HG03103 (cell line): Measurements from ENCODE around the gene POU5F1.

Experiments used
- ATAC-seq: cut with Tn5 transposase; IDR thresholded peaks from one replicate; pipeline ENCODE4 v1.9.1; 2021; ENCODE audit warnings: low read depth; ENCODE audit not compliant: unreplicated experiment

POU5F1 gene

GRCh38 chr6:31144296-31144969, 26.0 kb downstream of the POU5F1 start:
- ATAC-seq = no peak

GRCh38 chr6:31143148-31143547, 27.3 kb downstream of the POU5F1 start:
- no peak for ATAC-seq

DNA sequence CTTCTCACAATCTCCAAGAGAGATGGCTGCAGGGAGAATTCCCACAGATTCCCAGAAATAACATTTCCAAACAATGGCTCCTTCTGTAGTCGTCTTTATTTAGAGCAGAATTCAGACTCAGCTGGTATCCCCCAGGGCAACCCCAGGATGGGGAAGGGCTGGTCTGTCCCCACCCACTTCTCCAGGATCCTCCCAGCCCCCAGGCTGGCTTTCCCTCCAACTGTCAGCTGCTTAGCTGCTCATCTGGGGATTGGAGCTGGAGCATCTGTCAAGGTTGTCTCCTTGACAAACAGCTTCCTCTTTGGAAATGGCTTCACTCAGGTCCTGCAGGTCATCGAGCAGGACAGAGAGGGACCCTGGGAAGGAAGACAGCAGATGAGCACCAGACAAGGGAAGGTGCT, 28.1 kb downstream of the POU5F1 start:
- no peak for ATAC-seq

DNA sequence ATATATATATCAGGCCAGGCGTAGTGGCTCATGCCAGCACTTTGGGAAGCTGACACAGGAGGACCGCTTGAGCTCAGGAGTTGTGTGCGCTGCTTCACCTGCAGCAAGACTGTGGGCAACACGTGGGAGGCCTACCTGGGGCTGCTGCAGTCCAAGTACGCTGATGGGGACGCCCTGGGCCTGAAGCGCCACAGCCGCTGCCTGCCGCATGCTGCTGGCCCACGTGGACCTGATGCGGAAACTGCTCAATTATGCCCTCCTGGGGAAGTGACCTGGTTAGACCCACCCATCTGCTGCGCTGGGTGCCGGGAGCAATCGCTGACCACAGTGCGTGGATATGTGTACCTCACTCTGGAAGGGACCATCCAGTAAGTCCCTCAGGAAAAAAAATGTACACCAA, 29.8 kb downstream of the POU5F1 start:
- ATAC-seq = no peak

- no peak for ATAC-seq
Measured at GRCh38 chr6:31139599-31139998, 30.9 kb downstream of the POU5F1 start.

DNA sequence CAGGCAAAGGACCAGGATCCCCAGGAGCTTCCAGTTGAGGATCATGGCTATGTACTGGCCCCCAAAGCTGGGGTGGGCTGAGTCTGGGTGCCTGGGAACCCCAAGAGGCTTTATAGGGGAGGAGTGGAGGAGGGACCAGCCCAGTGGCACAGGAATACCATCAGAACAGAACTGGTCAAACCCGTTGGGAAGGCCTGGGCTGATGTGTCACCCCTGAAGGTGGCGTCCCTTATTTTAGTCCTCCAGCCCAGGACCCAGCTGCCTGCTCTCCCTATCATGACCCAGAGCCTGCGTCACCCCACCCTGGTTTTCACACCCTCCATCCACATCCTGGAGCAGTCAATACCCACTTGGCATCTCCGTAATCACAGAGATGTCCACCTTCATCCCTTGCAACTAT, 31.5 kb downstream of the POU5F1 start, which contains the start of gene PSORS1C2:
Gene PSORS1C2, minus strand, starts transcription at position 85 of the 400 bp plus-strand sequence. Its CDS starts 40 bp downstream, at position 45.
- no peak for ATAC-seq

DNA sequence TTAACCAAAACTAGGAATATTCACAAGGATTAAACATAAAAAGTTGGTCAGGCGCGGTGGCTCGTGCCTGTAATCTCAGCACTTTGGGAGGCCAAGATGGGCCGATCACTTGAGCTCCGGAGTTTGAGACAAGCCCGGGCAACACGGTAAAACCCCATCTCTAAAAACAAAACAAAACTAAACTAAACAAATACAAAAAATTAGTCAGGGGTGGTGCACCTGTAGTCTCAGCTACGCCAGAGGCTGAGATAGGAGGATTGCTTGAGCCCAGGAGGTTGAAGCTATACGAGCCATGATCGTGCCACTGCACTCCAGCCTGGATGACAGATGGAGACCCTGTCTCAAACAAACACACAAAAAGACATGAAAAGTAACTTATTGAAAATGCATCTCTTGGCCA, 34.8 kb downstream of the POU5F1 start:
- ATAC-seq = no peak

DNA sequence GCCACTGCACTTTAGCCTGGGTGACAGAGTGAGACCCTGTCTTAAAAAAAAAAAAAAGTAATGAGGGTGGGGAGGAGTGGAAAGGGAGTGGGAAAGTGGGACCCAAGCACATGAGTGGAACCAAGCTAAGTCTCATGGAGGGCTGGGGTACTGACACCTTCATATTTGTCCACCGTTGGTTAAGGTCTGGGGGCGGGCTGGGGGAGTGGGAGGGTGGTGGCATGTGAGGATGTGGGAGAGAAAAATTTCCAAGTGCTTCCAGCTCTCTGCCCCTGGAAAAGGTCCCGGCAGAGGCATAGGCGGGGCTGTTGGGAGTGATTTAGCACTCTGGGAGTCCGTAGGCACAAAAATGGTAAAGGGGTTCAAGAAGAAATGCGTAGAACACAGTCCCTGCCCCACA, 37.7 kb downstream of the POU5F1 start:
- no peak for ATAC-seq

DNA sequence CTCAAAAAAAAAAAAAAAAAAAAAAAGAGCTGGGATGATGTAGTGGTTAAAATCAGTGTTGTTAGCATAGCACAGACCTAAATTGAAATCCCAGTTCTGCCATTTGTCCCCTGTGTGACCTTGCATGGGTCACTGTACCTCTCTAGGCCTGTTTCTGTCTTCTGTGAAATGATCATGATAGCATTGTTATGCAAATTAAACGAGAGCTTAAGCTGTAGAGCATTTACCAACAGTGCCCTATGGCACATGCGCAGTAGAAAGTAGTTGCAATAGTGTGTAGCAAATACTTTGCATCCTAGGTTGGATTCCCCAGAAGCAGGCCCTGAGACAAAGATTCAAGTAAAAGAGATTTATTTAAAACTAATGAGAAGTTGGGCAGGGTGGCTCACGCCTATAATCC, 38.9 kb downstream of the POU5F1 start:
- ATAC-seq = no peak

GRCh38 chr6:31130751-31131150, 39.7 kb downstream of the POU5F1 start:
- ATAC-seq = no peak

DNA sequence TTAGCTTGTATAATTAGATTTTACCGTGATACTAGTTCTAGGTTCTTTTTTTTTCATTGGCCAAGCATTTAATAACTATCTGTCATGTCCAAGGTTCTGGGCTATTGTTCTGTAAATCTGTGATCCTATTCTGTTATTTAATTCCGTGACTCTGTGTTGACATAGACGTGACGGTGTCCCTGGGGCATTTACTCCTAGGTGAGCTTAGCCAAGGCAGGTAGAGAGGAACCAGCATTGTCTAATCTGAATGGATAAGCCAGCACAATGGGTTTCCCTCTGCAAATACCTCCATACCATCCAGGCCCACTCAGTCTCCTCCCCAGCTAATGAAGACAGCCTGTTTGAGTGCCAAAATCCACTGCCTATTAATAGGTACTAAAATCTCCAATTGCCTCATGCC, 41.4 kb downstream of the POU5F1 start:
- no peak for ATAC-seq

DNA sequence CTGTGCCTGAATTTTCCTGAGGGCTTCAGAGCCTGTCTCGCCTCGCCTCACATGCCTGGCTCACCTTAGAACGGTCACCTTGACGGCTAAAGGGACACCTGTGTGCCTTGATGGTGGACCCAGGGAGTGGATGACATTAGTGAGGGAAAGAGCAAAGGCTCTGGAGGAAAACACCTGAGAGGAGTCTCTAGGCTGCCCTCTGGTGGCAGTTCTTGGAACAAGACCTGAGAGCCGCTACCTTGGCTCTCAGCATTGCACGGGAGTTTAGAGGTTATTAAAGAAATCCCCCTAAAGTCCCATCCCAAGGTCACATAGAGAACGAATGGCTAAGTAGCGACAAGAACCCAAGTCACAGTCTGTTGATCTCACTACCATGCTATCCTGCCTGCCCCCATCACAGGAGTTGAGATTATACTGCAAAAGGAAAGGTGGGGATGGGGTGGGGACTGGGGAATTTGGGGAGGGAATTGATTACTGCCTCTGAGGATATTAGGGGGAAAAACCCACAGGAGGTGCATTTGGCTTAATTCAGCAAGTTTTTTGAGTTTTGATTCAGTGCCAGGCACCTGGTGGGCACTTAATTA, 42.3 kb downstream of the POU5F1 start:
- no peak for ATAC-seq

- ATAC-seq = no peak
Measured at GRCh38 chr6:31126396-31127175, 43.9 kb downstream of the POU5F1 start.

DNA sequence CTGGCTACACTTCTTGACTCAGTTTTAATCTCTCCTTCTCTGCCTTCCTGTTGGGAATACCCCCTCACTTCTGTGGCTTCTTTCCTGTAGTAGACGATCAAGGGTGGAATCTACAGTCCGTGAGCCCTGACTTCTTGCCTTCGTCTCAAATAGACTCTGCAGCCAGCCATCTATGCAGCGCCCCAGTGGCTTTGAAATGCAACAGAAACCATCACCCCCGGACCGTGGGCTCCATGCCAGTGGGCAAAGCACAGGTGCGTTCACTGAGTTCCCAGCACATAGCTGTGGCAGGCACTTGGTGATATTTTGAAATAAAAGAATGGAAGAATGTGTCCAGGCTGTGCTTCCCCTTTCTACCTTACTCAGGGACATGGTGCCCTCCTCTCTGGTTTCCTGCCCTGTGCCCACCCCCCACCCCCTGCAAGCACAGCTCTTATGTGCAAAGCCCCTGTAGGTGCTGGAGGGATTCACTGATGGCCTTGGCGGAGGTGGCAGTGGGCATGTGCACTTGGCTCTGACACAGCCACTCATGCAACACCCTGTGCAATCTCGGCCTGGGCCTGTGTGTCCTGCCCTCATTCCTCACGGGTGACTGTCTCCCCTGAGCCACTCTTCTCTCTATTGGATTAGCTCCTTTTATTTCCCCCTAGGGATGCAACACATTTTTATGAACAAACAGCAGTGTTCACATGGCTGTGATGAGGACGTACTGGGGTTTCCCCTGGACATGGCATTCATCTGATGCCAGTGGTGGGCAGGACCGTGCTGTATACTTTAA, 44.7 kb downstream of the POU5F1 start:
- ATAC-seq = no peak

- ATAC-seq = no peak
Measured at GRCh38 chr6:31125162-31125561, 45.3 kb downstream of the POU5F1 start.

DNA sequence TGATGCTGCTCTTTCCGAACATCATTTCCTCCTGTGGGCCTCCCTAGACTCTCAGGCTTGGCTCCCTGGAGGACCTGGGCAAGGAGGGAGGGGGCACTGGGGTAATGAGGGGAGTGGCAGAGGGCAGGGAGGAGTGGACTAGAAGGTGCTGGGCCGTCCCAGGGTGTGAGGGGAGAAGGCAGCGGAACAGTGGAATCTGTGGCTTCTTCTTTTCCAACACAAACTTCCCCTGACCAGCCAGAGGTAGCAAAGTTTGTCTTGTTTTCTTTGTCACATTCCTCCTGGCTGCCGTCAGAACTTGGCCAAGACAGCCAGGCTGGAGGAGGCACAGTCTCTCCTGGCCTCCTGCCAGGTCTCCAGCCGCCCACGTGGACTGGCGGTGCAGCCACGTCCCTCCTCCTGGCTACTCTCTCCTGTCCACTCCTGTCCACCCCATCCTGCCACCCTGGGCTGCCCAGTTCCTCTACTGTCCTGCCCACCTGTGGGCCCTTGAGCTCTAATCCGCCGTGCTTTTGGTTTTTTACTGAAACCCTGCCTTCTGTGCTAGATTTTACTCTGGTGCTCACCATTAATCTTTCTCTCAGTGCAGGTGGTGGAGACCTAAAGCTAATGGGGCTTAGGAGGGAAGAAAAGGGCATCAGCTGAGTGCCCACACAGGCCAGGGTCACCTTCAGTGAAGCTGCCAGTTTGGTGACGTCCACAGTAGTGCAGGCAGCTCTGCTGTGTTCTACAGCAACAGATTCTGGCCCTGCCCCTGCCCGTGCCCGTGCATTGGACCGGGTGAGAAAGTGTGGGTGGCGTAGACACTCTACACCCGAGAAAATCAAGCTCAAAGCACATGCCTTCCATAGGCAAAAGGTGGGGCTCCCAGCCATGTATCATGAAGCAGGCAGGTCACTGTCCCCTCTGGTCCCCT, 47.4 kb downstream of the POU5F1 start:
- ATAC-seq = no peak

- no peak for ATAC-seq
Measured at GRCh38 chr6:31121131-31121790, 49.2 kb downstream of the POU5F1 start.

- ATAC-seq = no peak
Measured at GRCh38 chr6:31120151-31120915, 50.1 kb downstream of the POU5F1 start, which contains the start of gene CDSN. Gene CDSN (minus strand): TSS chr6:31120446. CDS start chr6:31120419, 27 bp downstream.

GRCh38 chr6:31118178-31118577, 52.3 kb downstream of the POU5F1 start:
- no peak for ATAC-seq
